Activated naive CD4-positive, alpha-beta T cell treated with anti-CD3 and anti-CD28 coated beads, Interleukin-2, amount 10 ng/mL, durations not matched to agents 7 days and 5 days (primary cell): ENCODE measurements around the gene KCNAB1.
"Not testable (repeated sequence)": the region's sequence is repeated elsewhere in the genome, so short reads cannot be mapped to it uniquely, and the experiment has no call there.

Source experiments
- CTCF ChIA-PET: fragments of 350-600 bp; sonication (Branson Sonifier 250); formaldehyde crosslinking; loops from one replicate; lab custom pipeline; 2021; ENCODE audit warnings: antibody characterized with exemption; lab: Charles Lee
- DNase-seq: peaks from one replicate; pipeline ENCODE4 v3.0.0-alpha.2; 2020
- H3K27ac Mint-ChIP-seq: one replicate; pipeline ENCODE4 v1.8.0; 2021; ENCODE audit warnings: mild to moderate bottlenecking, moderate library complexity, mixed read lengths
- H3K27me3 Mint-ChIP-seq: one replicate; pipeline ENCODE4 v1.8.0; 2021; ENCODE audit warnings: mild to moderate bottlenecking, mixed read lengths
- H3K36me3 Mint-ChIP-seq: one replicate; pipeline ENCODE4 v1.8.0; 2021; ENCODE audit warnings: mixed read lengths
- H3K4me1 Mint-ChIP-seq: one replicate; pipeline ENCODE4 v1.8.0; 2021; ENCODE audit warnings: mixed read lengths
- H3K4me3 Mint-ChIP-seq: one replicate; pipeline ENCODE4 v1.8.0; 2021; ENCODE audit warnings: mild to moderate bottlenecking, moderate library complexity, mixed read lengths
- H3K9me3 Mint-ChIP-seq: one replicate; pipeline ENCODE4 v1.8.0; 2021; ENCODE audit warnings: mixed read lengths

The KCNAB1 gene

DNA sequence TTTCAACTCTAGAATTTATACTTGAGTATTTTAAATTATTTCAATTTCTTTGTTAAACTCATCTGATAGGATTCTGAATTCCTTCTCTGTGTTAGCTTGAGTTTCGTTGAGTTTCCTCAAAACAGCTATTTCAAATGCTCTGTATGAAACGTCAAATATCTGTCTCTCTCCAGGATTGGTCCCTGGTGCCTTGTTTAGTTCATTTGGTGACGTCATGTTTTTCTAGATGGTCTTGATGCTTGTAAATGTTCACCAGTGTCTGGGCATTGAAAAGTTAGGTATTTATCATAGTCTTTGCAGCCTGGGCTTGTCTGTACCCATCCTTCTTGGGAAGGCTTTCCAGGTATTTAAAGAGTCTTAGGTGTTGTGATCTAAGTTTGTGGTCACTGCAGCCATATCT is 151.1 kb downstream of the KCNAB1 start:
- CTCF ChIA-PET, result no interaction called here
- H3K27ac Mint-ChIP-seq, result no peak overlapping the region
- no peak for DNase-seq
- H3K27me3 Mint-ChIP-seq, result peaks cover 8% of the 10 kb centered on the region
- H3K36me3 Mint-ChIP-seq, result no peaks in the 10 kb centered on the region
- no peaks in the 10 kb centered on the region for H3K9me3 Mint-ChIP-seq
- no peak overlapping the region for H3K4me3 Mint-ChIP-seq
- no peaks in the 10 kb centered on the region for H3K4me1 Mint-ChIP-seq

DNA sequence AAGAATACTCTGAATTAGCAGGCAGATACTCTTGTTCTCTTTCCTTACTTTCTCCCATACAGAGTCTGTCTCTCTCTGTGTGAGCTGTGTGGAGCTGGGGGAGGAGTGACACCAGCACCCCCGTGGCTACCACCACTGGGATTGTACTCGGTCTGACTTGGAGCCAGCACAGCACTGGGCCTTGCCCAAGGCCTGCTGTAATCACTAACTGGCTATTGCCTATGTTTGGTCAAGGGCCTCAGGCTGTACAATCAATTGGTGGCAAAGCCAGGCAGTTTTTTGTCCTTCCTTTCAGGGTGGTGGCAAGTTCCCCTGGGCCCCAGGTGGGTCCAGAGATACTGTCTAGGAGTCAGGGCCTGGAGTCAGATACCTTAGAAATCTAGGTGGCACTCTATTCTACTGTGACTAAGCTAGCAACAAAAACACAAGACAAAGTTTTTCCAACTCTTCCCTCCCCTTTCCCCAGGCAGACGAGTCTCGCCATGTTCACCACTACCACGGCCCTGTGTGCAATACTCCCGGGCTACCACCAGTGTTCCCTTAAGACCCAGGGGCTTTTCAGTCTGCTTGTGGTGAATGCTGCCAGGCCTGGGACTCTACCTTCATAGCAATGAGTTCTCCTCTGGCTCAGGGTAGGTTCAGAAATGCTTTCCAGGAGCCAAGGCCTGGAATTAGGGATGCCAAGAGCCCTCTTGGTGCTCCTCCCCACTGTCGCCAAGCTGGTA is 151.8 kb downstream of the KCNAB1 start:
- Mint-ChIP-seq H3K9me3 (no peaks in the 10 kb centered on the region), H3K27ac (no peak overlapping the region), H3K4me1 (no peaks in the 10 kb centered on the region), H3K4me3 (no peak overlapping the region), H3K36me3 (no peaks in the 10 kb centered on the region), H3K27me3 (peaks cover 8% of the 10 kb centered on the region)
- no peak for DNase-seq
- CTCF ChIA-PET, result no interaction called here

DNA sequence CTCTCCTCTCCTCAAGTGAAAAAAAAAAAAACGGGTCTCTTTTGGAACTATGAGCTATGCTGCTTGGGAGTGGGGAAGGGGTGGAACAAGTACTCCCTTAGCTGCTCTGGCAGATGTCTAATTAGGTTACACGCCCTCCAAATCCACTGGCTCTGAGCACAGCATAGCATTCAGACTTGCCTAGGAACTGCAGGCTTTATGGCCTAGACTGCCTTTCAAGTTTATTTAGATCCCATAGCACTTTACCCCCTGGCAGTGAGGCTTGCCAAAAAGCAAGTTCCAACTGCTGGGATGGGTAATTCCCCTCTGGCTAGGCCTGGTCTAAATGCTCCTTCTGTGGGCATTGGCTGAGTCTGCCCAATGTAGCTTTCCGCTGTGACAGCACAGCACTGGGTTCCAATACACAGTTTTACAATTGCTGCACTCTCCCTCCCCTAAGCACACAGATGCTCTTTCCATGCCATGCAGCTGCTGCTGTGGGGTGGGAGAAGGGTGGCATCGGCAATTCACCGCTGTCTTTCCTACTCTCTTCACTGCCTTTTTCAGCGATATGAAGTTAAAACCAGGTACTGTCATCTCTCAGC is 152.8 kb downstream of the KCNAB1 start:
- no peaks in the 10 kb centered on the region for H3K4me1 Mint-ChIP-seq
- H3K4me3 Mint-ChIP-seq, result no peak overlapping the region
- no peak overlapping the region for H3K27ac Mint-ChIP-seq
- no peaks in the 10 kb centered on the region for H3K9me3 Mint-ChIP-seq
- peaks cover 8% of the 10 kb centered on the region for H3K27me3 Mint-ChIP-seq
- H3K36me3 Mint-ChIP-seq, result no peaks in the 10 kb centered on the region
- DNase-seq, result no peak
- CTCF ChIA-PET, result interaction anchor here (0.6 kb wide), 1 partner anchor 162 kb away, joined by 5 read pairs; no protein-coding TSS in a partner anchor

DNA sequence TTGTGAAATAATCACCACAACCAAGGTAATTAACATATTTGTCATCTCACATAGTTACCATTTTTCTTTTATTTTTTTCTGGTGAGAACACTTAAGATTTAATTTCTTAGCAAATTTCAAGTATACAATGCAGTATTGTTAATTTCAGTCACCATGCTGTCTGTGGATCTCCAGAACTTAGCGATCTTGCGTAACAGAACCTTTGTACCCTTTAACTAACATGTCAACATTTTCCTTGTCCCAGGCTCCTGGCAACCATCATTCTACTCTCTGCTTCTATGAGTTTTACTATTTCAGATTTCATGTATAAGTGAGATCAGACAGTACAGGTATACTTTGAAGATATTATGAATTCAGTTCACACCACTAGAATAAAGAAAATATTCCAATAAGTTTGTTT is 154.4 kb downstream of the KCNAB1 start:
- CTCF ChIA-PET, result no interaction called here
- no peaks in the 10 kb centered on the region for H3K4me1 Mint-ChIP-seq
- no peaks in the 10 kb centered on the region for H3K36me3 Mint-ChIP-seq
- no peaks in the 10 kb centered on the region for H3K9me3 Mint-ChIP-seq
- peaks cover 8% of the 10 kb centered on the region for H3K27me3 Mint-ChIP-seq
- H3K4me3 Mint-ChIP-seq, result no peak overlapping the region
- H3K27ac Mint-ChIP-seq, result no peak overlapping the region
- DNase-seq, result no peak

DNA sequence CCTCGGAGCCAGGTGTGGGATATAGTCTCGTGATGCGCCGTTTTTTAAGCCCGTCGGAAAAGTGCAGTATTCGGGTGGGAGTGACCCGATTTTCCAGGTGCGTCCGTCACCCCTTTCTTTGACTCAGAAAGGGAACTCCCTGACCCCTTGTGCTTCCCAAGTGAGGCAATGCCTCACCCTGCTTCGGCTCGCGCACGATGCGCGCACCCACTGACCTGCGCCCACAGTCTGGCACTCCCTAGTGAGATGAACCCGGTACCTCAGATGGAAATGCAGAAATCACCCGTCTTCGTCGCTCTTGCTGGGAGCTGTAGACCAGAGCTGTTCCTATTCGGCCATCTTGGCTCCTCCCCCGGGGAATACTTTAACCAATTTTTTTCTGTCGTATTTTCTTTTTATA is 164.3 kb downstream of the KCNAB1 start:
- DNase-seq, H3K27me3 Mint-ChIP-seq, H3K4me3 Mint-ChIP-seq, H3K9me3 Mint-ChIP-seq, CTCF ChIA-PET, H3K4me1 Mint-ChIP-seq, H3K27ac Mint-ChIP-seq, H3K36me3 Mint-ChIP-seq: not testable (repeated sequence)

DNA sequence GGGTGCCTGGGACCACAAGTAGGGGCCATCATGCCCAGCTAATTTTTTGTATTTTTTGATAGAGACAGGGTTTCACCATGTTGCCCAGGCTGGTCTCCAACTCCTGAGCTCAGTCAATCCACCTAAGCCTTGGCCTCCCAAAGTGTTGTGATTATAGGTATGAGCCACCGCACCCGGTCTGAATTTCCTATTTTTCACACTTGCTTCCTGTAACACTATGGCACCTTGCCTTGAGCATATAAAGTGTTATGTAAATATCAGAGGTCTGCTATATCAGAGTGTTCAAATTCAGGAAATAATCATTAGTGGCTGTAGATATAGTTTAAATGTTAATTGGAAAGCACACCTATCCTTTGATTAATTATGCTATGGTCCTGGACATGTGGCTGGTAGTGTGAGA is 165.2 kb downstream of the KCNAB1 start:
- no peak for DNase-seq
- Mint-ChIP-seq H3K36me3 (no peaks in the 10 kb centered on the region), H3K4me3 (no peak overlapping the region), H3K27ac (no peak overlapping the region), H3K27me3 (peaks cover 16% of the 10 kb centered on the region), H3K4me1 (no peaks in the 10 kb centered on the region), H3K9me3 (no peaks in the 10 kb centered on the region)
- CTCF ChIA-PET, result no interaction called here

DNA sequence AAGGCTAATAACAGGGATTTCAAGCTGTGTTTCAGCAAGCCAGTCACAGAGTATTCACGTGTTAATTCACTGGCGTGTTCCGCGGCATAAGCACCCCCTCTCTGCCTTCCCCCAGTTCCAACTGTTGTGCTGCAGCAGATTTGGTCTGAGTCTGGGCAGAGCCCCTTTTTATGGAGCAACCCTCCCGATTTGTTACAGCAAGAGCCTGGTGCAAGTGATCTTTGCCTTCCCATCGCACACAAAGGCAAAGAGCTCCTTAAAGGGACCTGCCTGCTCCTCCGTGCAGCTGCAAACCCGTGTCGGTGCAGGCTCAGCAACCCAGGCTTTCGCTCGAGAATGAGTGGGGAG is 170.5 kb downstream of the KCNAB1 start:
- DNase-seq, result no peak
- H3K36me3 Mint-ChIP-seq, result no peaks in the 10 kb centered on the region
- H3K4me3 Mint-ChIP-seq, result no peak overlapping the region
- no peak overlapping the region for H3K27ac Mint-ChIP-seq
- CTCF ChIA-PET, result interaction anchor here (0.5 kb wide), 1 partner anchor 66 kb away, joined by 3 read pairs; no protein-coding TSS in a partner anchor
- no peaks in the 10 kb centered on the region for H3K4me1 Mint-ChIP-seq
- H3K27me3 Mint-ChIP-seq, result peaks cover 47% of the 10 kb centered on the region
- no peaks in the 10 kb centered on the region for H3K9me3 Mint-ChIP-seq

DNA sequence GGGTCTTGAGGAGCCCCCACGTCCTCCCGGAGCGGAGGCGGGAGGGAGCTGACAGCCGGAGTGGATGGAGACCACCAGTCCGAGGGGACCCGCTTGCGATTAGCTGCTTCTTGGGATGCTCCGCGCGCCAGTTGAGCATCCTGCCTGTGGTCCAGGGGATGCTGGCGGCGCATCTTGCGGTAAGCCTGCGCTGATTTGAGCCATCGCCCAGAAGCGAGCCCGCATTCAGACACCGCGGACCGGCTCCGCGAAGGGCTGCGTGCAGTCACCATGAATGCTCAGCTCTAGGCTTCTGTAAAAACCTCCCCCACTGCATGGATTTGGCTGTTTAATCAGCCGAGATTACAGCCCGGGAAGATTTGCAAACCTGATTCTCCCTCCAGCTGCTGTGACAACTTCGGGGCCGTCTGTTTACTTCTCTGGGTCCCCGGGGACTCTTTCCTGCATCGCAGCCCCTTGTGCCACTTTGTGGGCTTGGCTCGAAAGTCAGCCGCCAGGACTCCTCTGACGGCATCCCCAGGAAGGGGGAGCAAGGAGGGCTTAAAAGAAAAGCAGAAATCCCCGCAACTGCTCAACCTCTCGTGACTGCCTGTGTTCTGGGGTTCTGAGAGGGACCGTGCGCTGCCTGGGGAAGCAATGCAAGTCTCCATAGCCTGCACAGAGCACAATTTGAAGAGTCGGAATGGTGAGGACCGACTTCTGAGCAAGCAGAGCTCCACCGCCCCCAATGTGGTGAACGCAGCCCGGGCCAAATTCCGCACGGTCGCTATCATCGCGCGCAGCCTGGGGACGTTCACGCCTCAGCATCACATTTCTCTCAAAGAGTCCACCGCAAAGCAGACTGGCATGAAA is 171.1 kb downstream of the KCNAB1 start:
- Mint-ChIP-seq H3K27ac (no peak overlapping the region), H3K4me3 (no peak overlapping the region), H3K4me1 (no peaks in the 10 kb centered on the region), H3K9me3 (no peaks in the 10 kb centered on the region), H3K36me3 (no peaks in the 10 kb centered on the region), H3K27me3 (peaks cover 47% of the 10 kb centered on the region)
- CTCF ChIA-PET, result interaction anchor here (0.5 to 1.2 kb wide), 2 partner anchors 17 to 66 kb away, joined by 3 read pairs; no protein-coding TSS in a partner anchor
- DNase-seq, result no peak

DNA sequence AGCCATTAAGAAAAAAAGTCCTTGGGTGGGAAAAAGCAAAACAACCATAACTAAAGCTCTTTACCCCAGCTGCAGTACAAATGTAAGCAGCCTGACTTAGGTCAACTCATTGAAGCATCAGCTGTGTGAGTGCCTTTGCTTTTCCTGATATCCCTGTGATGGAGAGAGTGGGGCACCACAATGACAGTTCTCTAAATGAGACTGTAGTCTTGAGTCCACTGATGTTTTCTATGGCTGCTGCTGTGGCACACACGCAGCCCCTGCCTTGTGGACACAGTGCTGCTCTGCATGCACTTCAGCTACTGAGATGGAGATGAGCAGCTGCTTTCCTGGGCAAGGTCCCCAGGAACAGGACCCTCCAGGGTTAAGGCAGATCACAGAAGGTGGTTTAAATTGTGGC is 173.2 kb downstream of the KCNAB1 start:
- H3K27me3 Mint-ChIP-seq, result peaks cover 47% of the 10 kb centered on the region
- no peaks in the 10 kb centered on the region for H3K4me1 Mint-ChIP-seq
- CTCF ChIA-PET, result interaction anchor here (0.8 kb wide), 1 partner anchor 244 kb away, joined by 3 read pairs; no protein-coding TSS in a partner anchor
- no peak for DNase-seq
- H3K9me3 Mint-ChIP-seq, result no peaks in the 10 kb centered on the region
- no peak overlapping the region for H3K27ac Mint-ChIP-seq
- no peaks in the 10 kb centered on the region for H3K36me3 Mint-ChIP-seq
- H3K4me3 Mint-ChIP-seq, result no peak overlapping the region

DNA sequence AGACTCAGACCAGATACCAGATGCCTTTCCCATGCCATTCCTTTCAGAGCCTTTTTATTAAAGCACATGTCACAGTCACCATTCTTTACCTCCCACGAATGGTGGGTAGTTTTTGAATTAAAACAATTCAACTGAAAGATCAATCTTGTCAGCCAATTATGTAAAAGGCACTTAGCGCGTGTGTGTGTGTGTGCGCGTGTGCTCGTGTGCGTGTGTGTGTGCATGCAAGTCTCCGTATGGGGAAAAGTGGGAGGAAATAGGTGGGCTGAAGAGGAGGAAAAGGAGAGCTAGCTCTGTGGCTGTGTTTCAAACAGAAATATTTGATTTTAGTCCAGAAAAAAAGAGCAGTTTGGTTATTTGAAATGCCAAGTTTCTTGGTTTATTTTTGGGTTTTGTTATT is 177.2 kb downstream of the KCNAB1 start:
- Mint-ChIP-seq H3K27me3 (peaks cover 16% of the 10 kb centered on the region), H3K9me3 (no peaks in the 10 kb centered on the region), H3K4me3 (no peak overlapping the region), H3K36me3 (no peaks in the 10 kb centered on the region), H3K4me1 (no peaks in the 10 kb centered on the region), H3K27ac (no peak overlapping the region)
- CTCF ChIA-PET, result no interaction called here
- DNase-seq, result no peak

DNA sequence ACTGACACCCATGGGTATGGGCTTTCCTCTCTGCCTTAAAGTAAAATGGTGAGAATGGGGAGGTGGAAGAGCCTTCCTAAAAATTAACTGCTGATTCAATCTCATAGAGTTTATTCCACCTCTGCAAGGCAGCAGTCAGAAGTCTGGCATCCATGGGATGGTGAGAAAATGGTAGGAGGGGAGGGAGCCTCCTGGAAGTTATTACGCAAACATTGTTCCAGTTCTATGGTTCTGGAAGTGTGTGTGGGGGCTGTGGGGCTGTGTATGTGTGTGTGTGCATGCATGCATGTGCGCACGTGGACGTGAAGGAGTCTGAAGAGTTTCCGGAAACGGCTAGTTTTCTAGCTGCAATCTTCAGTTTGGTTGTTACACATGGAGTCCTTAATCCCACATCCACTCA is 177.6 kb downstream of the KCNAB1 start:
- CTCF ChIA-PET, result no interaction called here
- Mint-ChIP-seq H3K27ac (no peak overlapping the region), H3K9me3 (no peaks in the 10 kb centered on the region), H3K36me3 (no peaks in the 10 kb centered on the region), H3K4me1 (no peaks in the 10 kb centered on the region), H3K4me3 (no peak overlapping the region), H3K27me3 (peaks cover 13% of the 10 kb centered on the region)
- DNase-seq, result no peak

DNA sequence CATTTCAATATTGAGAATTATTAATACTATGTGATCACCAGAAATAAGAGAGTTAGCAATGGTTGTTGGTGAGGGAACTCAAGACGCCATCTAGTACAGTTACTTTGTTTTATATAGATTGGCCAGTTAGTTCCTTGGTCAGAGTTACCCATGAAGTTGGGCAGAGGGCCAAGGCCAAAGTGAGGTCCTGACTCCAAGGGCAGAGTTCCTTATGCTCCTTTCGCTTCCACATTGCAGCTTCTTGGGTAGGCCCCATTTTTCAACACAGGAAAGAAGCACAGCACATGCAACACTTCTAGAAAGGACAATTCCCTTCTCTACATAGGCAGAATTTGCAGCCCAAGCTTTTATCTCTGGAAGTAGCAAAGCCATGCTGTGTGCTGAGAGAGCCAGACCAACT is 178.6 kb downstream of the KCNAB1 start:
- no peak for DNase-seq
- H3K4me1 Mint-ChIP-seq, result no peaks in the 10 kb centered on the region
- peaks cover 8% of the 10 kb centered on the region for H3K27me3 Mint-ChIP-seq
- H3K9me3 Mint-ChIP-seq, result no peaks in the 10 kb centered on the region
- no peaks in the 10 kb centered on the region for H3K36me3 Mint-ChIP-seq
- H3K27ac Mint-ChIP-seq, result no peak overlapping the region
- CTCF ChIA-PET, result no interaction called here
- H3K4me3 Mint-ChIP-seq, result no peak overlapping the region

DNA sequence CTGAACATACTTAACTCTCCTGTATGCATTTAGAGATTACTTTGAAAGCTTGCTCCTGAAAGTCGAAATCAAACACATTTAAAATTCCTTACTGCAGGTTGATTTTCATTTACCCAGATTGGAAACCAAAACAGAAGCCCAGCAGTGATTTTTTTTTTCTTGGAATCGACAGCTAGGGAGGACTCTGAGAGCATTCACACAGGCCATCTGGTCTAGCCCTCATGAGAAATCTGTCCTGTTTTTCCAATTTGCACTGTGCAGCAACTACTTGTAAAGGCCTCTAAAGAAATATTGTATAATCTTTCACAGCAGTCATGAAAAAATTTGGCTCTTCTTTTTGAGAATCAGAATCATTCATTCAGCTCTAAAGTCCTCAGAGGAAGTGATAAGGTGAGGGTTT is 179.2 kb downstream of the KCNAB1 start:
- Mint-ChIP-seq H3K27me3 (peaks cover 4% of the 10 kb centered on the region), H3K36me3 (no peaks in the 10 kb centered on the region), H3K4me1 (no peaks in the 10 kb centered on the region), H3K4me3 (no peak overlapping the region), H3K27ac (no peak overlapping the region), H3K9me3 (no peaks in the 10 kb centered on the region)
- CTCF ChIA-PET, result no interaction called here
- DNase-seq, result no peak

DNA sequence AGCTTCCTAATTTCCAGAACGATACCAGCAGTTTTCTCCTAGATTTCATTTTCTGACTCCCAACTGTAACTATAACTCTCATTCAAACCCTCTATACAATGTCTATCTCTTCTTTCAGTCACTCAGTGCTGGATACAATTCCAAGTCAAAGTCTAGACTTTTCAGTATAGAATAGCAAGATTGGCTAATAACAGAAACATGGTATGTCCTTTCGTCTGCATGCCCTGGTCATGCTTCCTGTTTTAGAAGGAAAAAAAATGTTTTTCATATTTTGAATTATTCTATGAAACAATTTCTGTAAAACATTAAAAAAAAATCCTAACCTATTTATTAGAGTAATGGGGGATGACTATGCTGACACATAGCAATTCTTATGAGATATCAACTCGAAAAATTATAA is 180.0 kb downstream of the KCNAB1 start:
- DNase-seq, result no peak
- H3K4me1 Mint-ChIP-seq, result no peaks in the 10 kb centered on the region

More for the DNA sequence above, 180.0 kb downstream of the KCNAB1 start:
- CTCF ChIA-PET, result no interaction called here
- H3K27ac Mint-ChIP-seq, result no peak overlapping the region
- no peak overlapping the region for H3K4me3 Mint-ChIP-seq
- no peaks in the 10 kb centered on the region for H3K9me3 Mint-ChIP-seq
- H3K27me3 Mint-ChIP-seq, result peaks cover 4% of the 10 kb centered on the region
- no peaks in the 10 kb centered on the region for H3K36me3 Mint-ChIP-seq
